Measurements from ENCODE around the gene PJA1. TPM values are rescaled to one million over a fixed set of nuclear protein-coding genes. Genes with fewer than 3 reads are reported as not detected.

Gene PJA1
- total and polyA plus RNA-seq, 2 donors (not counting 3 experiments of a cell fraction or from before 2014, with no cell fraction given) = 8.2 to 16.1 TPM

DNA sequence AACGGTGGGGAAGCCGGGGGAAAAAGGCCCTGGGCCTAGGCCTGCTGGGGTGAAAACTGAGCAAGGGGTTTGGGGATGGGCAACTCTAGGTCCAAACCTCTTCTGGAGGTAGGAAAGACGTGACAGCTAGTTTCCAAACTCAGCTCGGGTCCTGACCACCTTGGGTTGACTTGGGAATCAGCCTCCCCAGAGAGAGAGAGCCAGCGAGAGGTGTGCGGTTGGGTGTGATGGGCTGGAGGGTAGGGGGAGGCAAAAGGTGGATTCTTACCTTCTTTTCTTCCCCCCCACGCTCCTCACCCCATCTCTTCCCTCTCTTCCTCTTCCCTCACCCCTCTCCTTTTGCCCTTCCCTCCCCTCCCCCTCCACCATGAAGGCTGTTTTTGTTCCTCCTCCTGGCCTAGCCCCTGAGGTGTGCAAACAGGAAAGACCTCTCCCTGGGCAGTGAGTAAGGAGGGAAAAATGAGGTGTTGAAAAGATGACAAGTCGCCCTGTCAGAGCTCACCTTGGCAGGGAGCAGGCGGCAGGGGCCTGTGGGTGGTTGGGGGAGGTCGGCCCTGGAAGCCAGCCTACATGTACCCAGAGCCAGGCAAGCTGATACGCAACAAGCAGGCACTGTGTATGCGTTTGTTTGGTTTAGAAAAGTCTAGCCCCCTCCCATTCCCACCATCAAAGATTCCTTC lies 14.8 kb downstream of the PJA1 start:
- Histone ChIP-seq H3K9me1 (replicated peaks; ENCODE audit: control insufficient read depth, extremely low read depth, insufficient read depth, low read length) (no peaks in the 10 kb centered on the region), H3K27me3 (ENCODE audit: control insufficient read depth in 2 of 2, insufficient read depth in 2 of 2, low read length in 2 of 2) (no peaks in the 10 kb centered on the region), H3K9ac (replicated peaks; ENCODE audit: extremely low read depth, insufficient read depth, low read length) (no peak overlapping the region), H2AFZ (ENCODE audit: low read depth, low read length) (no peak overlapping the region), H3K4me1 (ENCODE audit: control insufficient read depth, extremely low read depth, insufficient read depth, low read length) (no peaks in the 10 kb centered on the region), H3K36me3 (ENCODE audit: control insufficient read depth in 2 of 2, extremely low read depth in 1 of 2, insufficient read depth in 2 of 2, low read length in 2 of 2) (no peaks in the 10 kb centered on the region), H4K20me1 (replicated peaks; ENCODE audit: control insufficient read depth, extremely low read depth, insufficient read depth, low read length) (no peaks in the 10 kb centered on the region), H3K9me3 (replicated peaks; ENCODE audit: control insufficient read depth, insufficient read depth, low read length) (no peaks in the 10 kb centered on the region), H3K4me3 (replicated peaks in 1 of 3; ENCODE audit: insufficient read depth in 1 of 3, low read depth in 1 of 3, low read length in 3 of 3) (no peak overlapping the region), H3K27ac (ENCODE audit: insufficient read depth, low read depth, low read length) (no peak overlapping the region), H3K4me2 (ENCODE audit: insufficient read depth, low read length) (no peak overlapping the region), H3K79me2 (ENCODE audit: control insufficient read depth, insufficient read depth, low read length) (no peaks in the 10 kb centered on the region)
- BruUV-seq (replicated peaks) = no TSS peak
- intact Hi-C loops (cut with micrococcal nuclease) = no loop called here
- TF ChIP-seq GATA2 (IDR thresholded peaks at IDR 0.05; ENCODE audit: insufficient read depth, insufficient read length, low read depth, low read length) (no peak), POLR2AphosphoS5 (IDR thresholded peaks at IDR 0.05; ENCODE audit: insufficient read depth, low read depth, low read length) (no peak), MYC (IDR thresholded peaks at IDR 0.05; ENCODE audit: low read depth, low read length) (no peak), JUN (IDR thresholded peaks at IDR 0.05; ENCODE audit: borderline replicate concordance, insufficient read depth, insufficient read length, low read depth) (no peak), FOS (IDR thresholded peaks at IDR 0.05; ENCODE audit: borderline replicate concordance, insufficient read depth, low read length) (no peak), POLR2A (IDR thresholded peaks at IDR 0.05; ENCODE audit: low read depth, low read length) (no peak)
- TF ChIP-seq, protein P1, sequence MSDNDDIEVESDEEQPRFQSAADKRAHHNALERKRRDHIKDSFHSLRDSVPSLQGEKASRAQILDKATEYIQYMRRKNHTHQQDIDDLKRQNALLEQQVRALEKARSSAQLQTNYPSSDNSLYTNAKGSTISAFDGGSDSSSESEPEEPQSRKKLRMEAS (IDR thresholded peaks at IDR 0.05; ENCODE audit: insufficient read depth, insufficient read length) = no peak
- TF ChIP-seq, protein P2, sequence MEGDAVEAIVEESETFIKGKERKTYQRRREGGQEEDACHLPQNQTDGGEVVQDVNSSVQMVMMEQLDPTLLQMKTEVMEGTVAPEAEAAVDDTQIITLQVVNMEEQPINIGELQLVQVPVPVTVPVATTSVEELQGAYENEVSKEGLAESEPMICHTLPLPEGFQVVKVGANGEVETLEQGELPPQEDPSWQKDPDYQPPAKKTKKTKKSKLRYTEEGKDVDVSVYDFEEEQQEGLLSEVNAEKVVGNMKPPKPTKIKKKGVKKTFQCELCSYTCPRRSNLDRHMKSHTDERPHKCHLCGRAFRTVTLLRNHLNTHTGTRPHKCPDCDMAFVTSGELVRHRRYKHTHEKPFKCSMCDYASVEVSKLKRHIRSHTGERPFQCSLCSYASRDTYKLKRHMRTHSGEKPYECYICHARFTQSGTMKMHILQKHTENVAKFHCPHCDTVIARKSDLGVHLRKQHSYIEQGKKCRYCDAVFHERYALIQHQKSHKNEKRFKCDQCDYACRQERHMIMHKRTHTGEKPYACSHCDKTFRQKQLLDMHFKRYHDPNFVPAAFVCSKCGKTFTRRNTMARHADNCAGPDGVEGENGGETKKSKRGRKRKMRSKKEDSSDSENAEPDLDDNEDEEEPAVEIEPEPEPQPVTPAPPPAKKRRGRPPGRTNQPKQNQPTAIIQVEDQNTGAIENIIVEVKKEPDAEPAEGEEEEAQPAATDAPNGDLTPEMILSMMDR (IDR thresholded peaks at IDR 0.05; ENCODE audit: extremely low read depth in 1 of 2, insufficient read depth in 1 of 2, low read depth in 1 of 2, low read length in 2 of 2) = no peak
- dilution Hi-C loops (cut with MboI; ENCODE audit: extremely low pct_ligation_motif_present, low sequenced_read_pairs) = no loop called here
- POLR2A ChIA-PET = no interaction called here
- FAIRE-seq = no peak
- CTCF ChIA-PET = no interaction called here
- no peak for DNase-seq (ENCODE audit: low read depth, low spot score)
